HepG2 (cell line): Measurements from ENCODE around the gene CDC14A. TPM values are rescaled to one million over a fixed set of nuclear protein-coding genes. Genes with fewer than 3 reads are reported as not detected.
A peak's percentile ranks its signal among the peaks of the same experiment; 100 is the strongest.

Experiments
- ATAC-seq: fragments of 200-7000 bp; cut with Tn5 transposase; 3 replicates; pipeline ENCODE4 v1.9.1; 2020; ENCODE audit warnings: mild to moderate bottlenecking, moderate library complexity
- BruUV-seq: library from RNA; stranded (reverse); fragments of 400-500 nt; replicated peaks from 2 replicates; lab custom pipeline; 2021; lab: Mats Ljungman, UMichigan
- CTCF ChIA-PET: fragments of 300-600 bp; formaldehyde crosslinking; extraction: SDS; loops from one replicate; lab custom pipeline; 2021; ENCODE audit warnings: low total read pairs, inconsistent platforms, low intra/inter-chr PET ratio; lab: Yijun Ruan, JAX
- POLR2A ChIA-PET: fragments of 350-600 bp; sonication (Branson Sonifier 250); formaldehyde crosslinking; loops from one replicate; lab custom pipeline; 2020; ENCODE audit warnings: antibody characterized with exemption, inconsistent platforms; lab: Yijun Ruan, JAX
- DNase-seq: peaks from one replicate; pipeline ENCODE4 v3.0.0-alpha.2; 2015; ENCODE audit warnings: low spot score
- FAIRE-seq: peaks from 3 replicates; lab custom pipeline; 2011; peaks lifted over from hg19 to GRCh38; lab: Jason Lieb, UNC
- H2AFZ ChIP-seq: one replicate; pipeline ENCODE4 v1.6.1; 2011; ENCODE audit warnings: low read length, inconsistent platforms
- H3K27ac ChIP-seq: fragments of 300-600 bp; 3 replicates; pipeline ENCODE4 v1.8.0; 2011; ENCODE audit warnings: mixed run types, mild to moderate bottlenecking, mixed read lengths, low read length, inconsistent platforms; ENCODE audit not compliant: insufficient read depth; ENCODE audit errors: extremely low read length
- H3K27me3 ChIP-seq, 2 experiments: fragments of 200-600 bp in 1 of 2; 2 replicates in 1 of 2; 3 replicates in 1 of 2; pipeline versions ENCODE4 v1.6.0 to v1.8.0; 2011; ENCODE audit warnings: low read length in 2 of 2, mild to moderate bottlenecking in 2 of 2, moderate library complexity in 2 of 2, inconsistent platforms in 1 of 2; ENCODE audit not compliant: insufficient read depth in 2 of 2, control insufficient read depth in 1 of 2
- H3K36me3 ChIP-seq, 2 experiments: fragments of 200-600 bp in 1 of 2; replicated peaks in 1 of 2; 2 replicates in 1 of 2; 3 replicates in 1 of 2; pipeline versions ENCODE4 v1.5.1 to v1.8.0; 2011; ENCODE audit warnings: low read length in 2 of 2, inconsistent platforms in 1 of 2; ENCODE audit not compliant: insufficient read depth in 2 of 2, control insufficient read depth in 1 of 2
- H3K4me1 ChIP-seq: 2 replicates; pipeline ENCODE4 v1.5.1; 2012; ENCODE audit warnings: low read length, inconsistent platforms; ENCODE audit not compliant: insufficient read depth
- H3K4me2 ChIP-seq: 2 replicates; pipeline ENCODE4 v1.6.0; 2011; ENCODE audit warnings: low read depth, low read length, inconsistent platforms
- H3K4me3 ChIP-seq, 3 experiments: fragments of 200-600 bp in 1 of 3; sonication (generic), shearing (Covaris generic) in 1 of 3; replicated peaks in 1 of 3; 2 replicates each; pipeline ENCODE4 v1.5.1; 2011 to 2016; ENCODE audit warnings: low read length in 3 of 3, inconsistent platforms in 2 of 3, low read depth in 2 of 3, mild to moderate bottlenecking in 2 of 3, control low read depth in 1 of 3, mixed read lengths in 1 of 3; ENCODE audit not compliant: insufficient read depth in 1 of 3
- H3K79me2 ChIP-seq: one replicate; pipeline ENCODE4 v1.6.1; 2011; ENCODE audit warnings: low read length, inconsistent platforms; ENCODE audit not compliant: insufficient read depth
- H3K9ac ChIP-seq: 2 replicates; pipeline ENCODE4 v1.6.0; 2011; ENCODE audit warnings: mild to moderate bottlenecking, low read depth, low read length, inconsistent platforms; ENCODE audit not compliant: insufficient read depth
- H3K9me3 ChIP-seq: 2 replicates; pipeline ENCODE4 v1.5.1; 2012; ENCODE audit warnings: mild to moderate bottlenecking, low read length
- H4K20me1 ChIP-seq: 2 replicates; pipeline ENCODE4 v1.6.0; 2011; ENCODE audit warnings: inconsistent platforms, mild to moderate bottlenecking, low read length, moderate library complexity; ENCODE audit not compliant: insufficient read depth
- ATF7 ChIP-seq, 2 experiments: fragments of 450-650 bp in 1 of 2; sonication (generic) in 1 of 2; formaldehyde crosslinking in 1 of 2; IDR thresholded peaks; 2 replicates each; pipeline versions ENCODE4 v1.4.0 to v1.6.1; 2016 to 2020; ENCODE audit warnings: antibody characterized with exemption in 1 of 2, mild to moderate bottlenecking in 1 of 2, missing genetic modification reagents in 1 of 2
- HNF1A ChIP-seq, 2 experiments: sonication (generic) in 1 of 2; formaldehyde crosslinking in 1 of 2; IDR thresholded peaks; 2 replicates each; pipeline versions ENCODE4 v1.4.0 to v1.6.1; 2016 to 2020; ENCODE audit warnings: borderline replicate concordance in 1 of 2, low read depth in 1 of 2, mild to moderate bottlenecking in 1 of 2, missing genetic modification reagents in 1 of 2
- KMT2B ChIP-seq: IDR thresholded peaks from 2 replicates; pipeline ENCODE4 v1.6.1; 2016; ENCODE audit warnings: missing genetic modification reagents, missing compliant biosample characterization
- MAFF ChIP-seq: IDR thresholded peaks from 2 replicates; pipeline ENCODE4 v1.6.1; 2011; ENCODE audit warnings: low read depth, low read length, improper control_type of control experiment
- MAFG ChIP-seq: sonication (generic); formaldehyde crosslinking; IDR thresholded peaks from 2 replicates; pipeline ENCODE4 v1.5.1; 2020; ENCODE audit warnings: mild to moderate bottlenecking, missing genetic modification reagents
- MAFK ChIP-seq, 2 experiments: IDR thresholded peaks in 1 of 2; conservative IDR thresholded peaks in 1 of 2; 2 replicates each; pipeline ENCODE4 v1.6.1; 2011; ENCODE audit warnings: improper control_type of control experiment in 2 of 2, low read length in 2 of 2
- MIXL1 ChIP-seq: IDR thresholded peaks from 2 replicates; pipeline ENCODE4 v1.6.1; 2016
- SNAPC5 ChIP-seq: sonication (generic); formaldehyde crosslinking; IDR thresholded peaks from 2 replicates; pipeline ENCODE4 v1.8.1; 2023; ENCODE audit warnings: mild to moderate bottlenecking, missing genetic modification reagents, borderline replicate concordance
- ZFP1 ChIP-seq: IDR thresholded peaks from 2 replicates; pipeline ENCODE4 v1.6.1; 2016
- ZNF878 ChIP-seq: sonication (generic); formaldehyde crosslinking; IDR thresholded peaks from 2 replicates; pipeline ENCODE4 v1.8.1; 2023; ENCODE audit warnings: mild to moderate bottlenecking, missing genetic modification reagents, moderate library complexity
- WGBS: methylation state at CpG from one replicate; pipeline ENCODE4 v1.1.6; 2017; ENCODE audit warnings: low lambda C conversion rate; 5-methylcytosine and 5-hydroxymethylcytosine counted together
- in situ Hi-C: cut with HindIII; loops from 2 replicates; pipeline ENCODE4 v1.10.0; 2017; ENCODE audit warnings: low pct_unique_long_range_greater_than_20kb; ENCODE audit not compliant: extremely low pct_ligation_motif_present
- intact Hi-C: fragments of 100-400 bp; cut with micrococcal nuclease; formaldehyde crosslinking; loops from one replicate; pipeline ENCODE4 v1.10.0; 2022; ENCODE audit not compliant: unreplicated experiment
- polyA plus RNA-seq, 8 experiments: library from polyadenylated mRNA; depleted of rRNA in 3 of 8; stranded (reverse) in 7 of 8; unstranded in 1 of 8; fragments of >200 nt; fragmentation: Illumina TruSeq in 4 of 8; extraction: Trizol in 4 of 8; gene quantifications; 2 replicates each; pipeline versions ENCODE4 v1.2.1 to v1.2.3, GENCODE V29; 2011 to 2016; ENCODE audit warnings: low read depth in 4 of 8, missing spikeins in 1 of 8, mixed read lengths in 1 of 8; ENCODE audit not compliant: insufficient read depth in 1 of 8
- total RNA-seq, 5 experiments: library from RNA; depleted of rRNA; stranded (reverse); fragments of >200 nt; fragmentation: Illumina TruSeq; extraction: Trizol; gene quantifications; 2 replicates each; pipeline ENCODE4 v1.2.3, GENCODE V29; 2016; ENCODE audit warnings: low read depth in 1 of 5
- TF ChIP-seq, protein P1 (sequence below): sonication (generic); formaldehyde crosslinking; IDR thresholded peaks from 2 replicates; pipeline ENCODE4 v1.8.1; 2022; ENCODE audit warnings: mild to moderate bottlenecking, missing genetic modification reagents

Gene CDC14A
- total and polyA plus RNA-seq, 2 of the 13 experiments (the other 11 are each of a cell fraction or from before 2014, with no cell fraction given) = 2.8 to 4.9 TPM

- WGBS = 100% methylated on average over 1 of the region's 1 CpG
- Histone ChIP-seq H4K20me1 (no peaks in the 10 kb centered on the region), H3K27me3 (no peaks in the 10 kb centered on the region), H3K9me3 (no peaks in the 10 kb centered on the region), H3K9ac (no peak overlapping the region), H3K36me3 (no peaks in the 10 kb centered on the region), H3K4me1 (no peaks in the 10 kb centered on the region), H2AFZ (no peak overlapping the region), H3K4me3 (no peak overlapping the region), H3K4me2 (no peak overlapping the region), H3K79me2 (no peaks in the 10 kb centered on the region), H3K27ac (no peak overlapping the region)
- ChIA-PET POLR2A (no interaction called here), CTCF (no interaction called here)
- FAIRE-seq = no peak
- ATAC-seq = no peak
- intact Hi-C loops = no loop called here
- peak; percentile 37; the same call in 1 of the 2 replicates for TF ChIP-seq MAFF
- TF ChIP-seq MAFK (conservative IDR thresholded peaks at IDR 0.05 in 1 of 2, IDR thresholded peaks at IDR 0.05 in 1 of 2; ENCODE audit: low read length in 2 of 2) = peak in 1 of 2 experiments; percentile 51; a peak in 2 of 4 replicates
- no peak for TF ChIP-seq ZNF878 (CRISPR knock-in tag)
- TF ChIP-seq ATF7 (IDR thresholded peaks at IDR 0.05) = no peak
- TF ChIP-seq ATF7 (CRISPR knock-in tag; IDR thresholded peaks at IDR 0.05) = no peak
- TF ChIP-seq, protein P1, sequence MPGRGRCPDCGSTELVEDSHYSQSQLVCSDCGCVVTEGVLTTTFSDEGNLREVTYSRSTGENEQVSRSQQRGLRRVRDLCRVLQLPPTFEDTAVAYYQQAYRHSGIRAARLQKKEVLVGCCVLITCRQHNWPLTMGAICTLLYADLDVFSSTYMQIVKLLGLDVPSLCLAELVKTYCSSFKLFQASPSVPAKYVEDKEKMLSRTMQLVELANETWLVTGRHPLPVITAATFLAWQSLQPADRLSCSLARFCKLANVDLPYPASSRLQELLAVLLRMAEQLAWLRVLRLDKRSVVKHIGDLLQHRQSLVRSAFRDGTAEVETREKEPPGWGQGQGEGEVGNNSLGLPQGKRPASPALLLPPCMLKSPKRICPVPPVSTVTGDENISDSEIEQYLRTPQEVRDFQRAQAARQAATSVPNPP = no peak
- DNase-seq = no peak
- in situ Hi-C loops = no loop called here
- BruUV-seq = no TSS peak
Observed at GRCh38 chr1:100438375-100438774, 86.1 kb downstream of the CDC14A start.

- Histone ChIP-seq H3K27me3 (no peaks in the 10 kb centered on the region), H3K4me2 (no peak overlapping the region), H3K79me2 (no peaks in the 10 kb centered on the region), H3K36me3 (no peaks in the 10 kb centered on the region), H2AFZ (no peak overlapping the region), H3K9me3 (no peaks in the 10 kb centered on the region), H3K9ac (no peak overlapping the region), H3K27ac (no peak overlapping the region), H4K20me1 (no peaks in the 10 kb centered on the region), H3K4me3 (no peak overlapping the region), H3K4me1 (no peaks in the 10 kb centered on the region)
- ATAC-seq = no peak
- no peak for DNase-seq
- no peak for FAIRE-seq
- WGBS = 86% methylated on average over 3 of the region's 3 CpGs
- POLR2A ChIA-PET = no interaction called here
- intact Hi-C loops = no loop called here
- in situ Hi-C loops = no loop called here
- BruUV-seq = no TSS peak
- CTCF ChIA-PET = no interaction called here
- TF ChIP-seq ZFP1 (CRISPR knock-in tag) = no peak
- no peak for TF ChIP-seq KMT2B (CRISPR knock-in tag)
- TF ChIP-seq MAFG (CRISPR knock-in tag) = no peak
- TF ChIP-seq SNAPC5 (CRISPR knock-in tag) = no peak
- TF ChIP-seq HNF1A (IDR thresholded peaks at IDR 0.05; ENCODE audit: low read depth) = no peak
- TF ChIP-seq HNF1A (CRISPR knock-in tag; IDR thresholded peaks at IDR 0.05; ENCODE audit: borderline replicate concordance) = no peak
- no peak for TF ChIP-seq MIXL1 (CRISPR knock-in tag)
- no peak for TF ChIP-seq MAFK (conservative IDR thresholded peaks at IDR 0.05 in 1 of 2, IDR thresholded peaks at IDR 0.05 in 1 of 2; ENCODE audit: low read length in 2 of 2)
Observed at GRCh38 chr1:100438789-100439188, 86.5 kb downstream of the CDC14A start.
